RKO (cell line): ENCODE results near the gene MRGPRE.

Source experiments
- DNase-seq: peaks from one replicate; pipeline ENCODE4 v3.0.0-alpha.2; 2016; ENCODE audit warnings: low spot score

The MRGPRE gene

DNA sequence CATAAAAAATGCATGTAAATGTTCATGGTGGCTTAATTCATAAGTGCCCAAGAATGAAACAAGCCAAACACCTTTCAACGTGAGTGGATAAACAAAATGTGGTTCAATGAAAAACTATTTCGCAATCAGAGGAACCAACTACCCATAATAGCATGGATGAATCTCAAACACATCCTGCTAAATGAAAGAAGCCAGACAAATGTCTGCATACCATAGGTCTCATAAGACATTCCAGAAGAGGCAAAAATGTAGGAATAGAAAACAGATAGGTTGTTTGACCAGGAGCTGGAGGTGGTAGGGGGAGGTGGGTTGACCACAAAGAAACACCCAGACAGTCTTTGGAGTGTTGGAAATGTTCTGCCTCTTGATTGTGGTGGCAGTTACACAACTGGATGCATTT lies 53.9 kb downstream of the MRGPRE start:
- DNase-seq: no peak

DNA sequence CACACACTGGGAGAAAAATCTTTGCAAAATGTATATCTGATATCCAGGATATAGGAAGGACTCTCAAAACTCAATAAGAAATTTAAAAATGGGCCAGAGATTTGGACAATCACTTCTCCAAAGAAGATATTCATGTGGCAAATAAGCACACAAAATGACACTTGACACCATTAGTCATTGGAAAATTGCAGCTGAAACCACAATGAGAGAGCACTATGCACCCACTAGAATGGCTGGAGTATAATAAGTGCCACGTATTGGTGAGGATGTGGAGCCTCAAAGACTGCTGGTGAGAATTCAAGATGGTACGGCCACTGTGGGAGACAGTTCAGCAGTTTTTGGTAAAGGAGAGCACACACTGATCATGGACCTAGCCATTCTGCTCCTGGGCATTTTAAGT lies 54.3 kb downstream of the MRGPRE start:
- no peak for DNase-seq
